ENCODE data around the gene ABCG2.
A peak's percentile ranks its signal among the peaks of the same experiment; 100 is the strongest.

Gene ABCG2

GRCh38 chr4:88063634-88064296 lies 94.7 kb downstream of the ABCG2 start:
- no peak for DNase-seq (ENCODE audit: low spot score)

GRCh38 chr4:88062843-88063242 lies 95.6 kb downstream of the ABCG2 start:
- DNase-seq (ENCODE audit: low spot score): no peak

DNA sequence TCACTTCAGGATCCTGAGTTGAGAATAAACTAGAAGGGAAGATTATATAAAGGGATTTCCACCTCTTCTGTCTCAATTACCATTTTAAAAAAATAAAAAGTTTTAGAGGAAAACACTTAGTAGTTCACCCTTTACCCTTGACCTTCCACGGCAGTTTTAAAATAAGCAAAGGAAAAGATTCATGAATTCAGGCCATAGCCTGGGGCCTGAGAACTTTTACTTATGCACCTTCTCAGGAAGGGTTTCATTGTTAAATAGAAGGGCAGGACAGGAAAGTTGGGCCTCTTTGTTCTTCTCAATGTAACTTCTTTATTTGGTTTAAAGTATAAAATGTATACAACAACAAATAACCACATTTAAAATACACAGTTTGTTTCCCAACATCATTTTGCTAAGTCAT lies 96.1 kb downstream of the ABCG2 start:
- DNase-seq (ENCODE audit: low spot score): no peak

DNA sequence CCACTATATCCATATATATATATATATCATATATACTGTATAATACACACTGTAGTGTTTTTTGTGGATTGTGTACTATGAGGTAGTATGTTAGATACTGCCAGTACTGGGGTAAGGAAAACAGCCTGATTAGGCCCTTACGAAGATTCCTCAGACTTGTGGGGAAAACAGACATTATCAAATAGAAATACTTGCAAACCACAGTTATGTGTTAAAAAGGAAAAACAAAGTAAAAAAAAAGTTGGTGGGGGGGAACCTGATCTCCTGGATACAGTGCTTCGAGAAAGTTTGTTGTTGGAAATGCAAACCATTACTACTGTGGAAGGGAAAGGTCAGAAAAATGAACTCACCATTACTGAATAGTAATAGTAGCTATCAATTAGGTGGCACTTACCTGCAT lies 98.0 kb downstream of the ABCG2 start:
- no peak for DNase-seq (ENCODE audit: low spot score)

- no peak for DNase-seq (ENCODE audit: low spot score)
Measured at GRCh38 chr4:88059766-88060165, 98.7 kb downstream of the ABCG2 start.

DNA sequence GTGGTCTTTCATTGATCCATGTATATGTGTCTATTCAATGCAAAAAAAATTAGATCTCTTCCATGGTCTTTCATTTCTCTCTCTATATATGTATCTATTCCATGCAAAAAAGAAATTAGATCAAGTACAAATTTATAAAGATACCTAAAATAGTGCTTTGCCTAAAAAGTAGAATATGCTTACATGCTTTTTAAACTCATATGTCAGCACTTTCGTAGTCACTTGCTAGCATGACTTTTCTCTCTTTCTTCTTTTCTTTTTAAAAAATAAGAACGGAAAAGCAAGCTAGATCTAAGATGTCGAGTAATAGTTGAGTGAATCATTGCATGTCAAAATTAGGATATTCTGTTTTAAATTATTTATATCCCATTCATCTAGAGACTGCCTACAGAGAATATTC lies 100.1 kb downstream of the ABCG2 start:
- no peak for DNase-seq (ENCODE audit: low spot score)

DNA sequence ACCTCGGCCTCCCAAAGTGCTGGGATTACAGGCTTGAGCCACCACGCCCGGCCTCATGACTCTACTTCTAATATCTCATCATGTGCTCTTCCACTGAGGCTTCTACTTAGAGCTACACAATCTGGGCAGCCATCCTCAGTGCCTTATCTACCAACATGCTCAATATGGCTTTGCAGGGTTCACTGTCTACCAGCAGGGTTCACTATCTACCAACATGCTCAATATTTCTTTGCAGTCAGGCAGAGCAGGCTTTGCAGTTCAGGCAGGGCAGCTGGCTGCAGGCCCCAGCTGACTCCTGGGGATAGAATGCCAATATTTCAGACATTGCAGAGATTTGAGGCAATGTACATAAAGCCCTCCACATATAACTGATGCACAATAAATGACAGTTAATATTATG lies 103.5 kb downstream of the ABCG2 start:
- DNase-seq (ENCODE audit: low spot score): peak; percentile 55

DNA sequence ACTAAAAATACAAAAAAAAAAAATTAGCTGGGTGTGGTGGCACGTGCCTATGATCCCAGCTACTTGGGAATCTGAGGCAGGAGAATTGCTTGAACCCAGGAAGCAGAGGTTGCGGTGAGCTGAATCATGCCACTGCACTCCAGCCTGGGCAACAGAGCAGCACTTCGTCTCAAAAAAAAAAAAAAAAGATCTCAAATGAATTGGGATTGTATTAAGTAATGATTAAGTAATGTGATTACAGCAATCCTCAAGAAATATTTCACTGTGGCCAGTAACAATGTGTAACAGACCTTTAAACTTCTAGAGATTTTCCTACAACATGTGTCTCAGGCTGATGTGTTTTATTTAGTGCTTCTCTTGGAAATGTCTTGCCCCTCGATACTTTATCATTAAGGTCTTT lies 104.2 kb downstream of the ABCG2 start:
- DNase-seq (ENCODE audit: low spot score): peak; percentile 80

DNA sequence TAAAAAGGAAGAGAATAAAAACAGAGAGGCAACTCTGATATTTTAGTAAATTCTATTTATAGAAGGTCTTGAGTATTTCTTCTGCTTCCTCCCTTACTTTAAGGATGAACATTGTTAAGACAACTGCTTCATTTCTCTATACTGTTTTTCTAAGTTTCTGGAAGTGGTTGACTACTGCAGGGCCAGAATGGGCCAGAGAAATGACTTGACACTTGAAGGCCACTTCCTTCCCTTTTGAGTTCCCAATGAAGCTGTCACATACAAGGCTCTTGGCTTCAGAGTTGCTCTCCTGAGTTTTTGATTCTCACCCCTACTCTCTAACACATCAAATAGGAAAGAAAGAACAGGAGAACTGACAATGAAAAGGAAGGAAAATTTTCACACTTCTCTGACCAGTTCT lies 113.4 kb downstream of the ABCG2 start:
- no peak for DNase-seq (ENCODE audit: low spot score)

GRCh38 chr4:88043586-88044340 lies 114.7 kb downstream of the ABCG2 start:
- no peak for DNase-seq (ENCODE audit: low spot score)

DNA sequence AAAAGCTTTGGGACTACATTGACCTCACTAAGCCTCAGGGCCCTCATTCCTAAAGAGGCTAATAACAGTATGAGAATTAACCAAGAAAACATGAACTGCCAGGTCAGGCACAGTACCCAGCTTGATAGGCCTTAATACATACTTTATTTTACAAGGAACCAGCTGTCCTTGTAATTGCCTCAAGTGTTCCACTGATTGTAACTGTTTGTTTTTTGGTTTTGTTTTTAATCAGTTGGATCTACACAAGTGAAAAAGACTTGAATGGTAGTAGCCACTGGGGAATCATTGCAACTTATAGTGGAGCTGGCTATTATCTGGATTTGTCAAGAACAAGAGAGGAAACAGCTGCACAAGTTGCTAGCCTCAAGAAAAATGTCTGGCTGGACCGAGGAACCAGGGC lies 115.4 kb downstream of the ABCG2 start:
- DNase-seq (ENCODE audit: low spot score): no peak

GRCh38 chr4:88041626-88042025 lies 116.8 kb downstream of the ABCG2 start:
- no peak for DNase-seq (ENCODE audit: low spot score)

- DNase-seq (ENCODE audit: low spot score): no peak
Measured at GRCh38 chr4:88040707-88041106, 117.7 kb downstream of the ABCG2 start.

Data from kidney tubule cell (primary cell).